A549 treated with ZK216348 at 1 μM for 4 hours (cell line): Measurements from ENCODE around the gene PRELID3B. TPM values are rescaled to one million over a fixed set of nuclear protein-coding genes. Genes with fewer than 3 reads are reported as not detected.

ENCODE experiments used
- total RNA-seq: library from RNA; stranded (reverse); fragments of 200-300 nt; extraction: Qiagen RNA extraction; gene quantifications from 5 replicates; pipeline ENCODE4 v1.2.3, GENCODE V29; 2022; ENCODE audit warnings: low read depth

The PRELID3B gene
- total RNA-seq, result 47.8 to 88.5 TPM (median 63.0 TPM) in 5 replicates

DNA sequence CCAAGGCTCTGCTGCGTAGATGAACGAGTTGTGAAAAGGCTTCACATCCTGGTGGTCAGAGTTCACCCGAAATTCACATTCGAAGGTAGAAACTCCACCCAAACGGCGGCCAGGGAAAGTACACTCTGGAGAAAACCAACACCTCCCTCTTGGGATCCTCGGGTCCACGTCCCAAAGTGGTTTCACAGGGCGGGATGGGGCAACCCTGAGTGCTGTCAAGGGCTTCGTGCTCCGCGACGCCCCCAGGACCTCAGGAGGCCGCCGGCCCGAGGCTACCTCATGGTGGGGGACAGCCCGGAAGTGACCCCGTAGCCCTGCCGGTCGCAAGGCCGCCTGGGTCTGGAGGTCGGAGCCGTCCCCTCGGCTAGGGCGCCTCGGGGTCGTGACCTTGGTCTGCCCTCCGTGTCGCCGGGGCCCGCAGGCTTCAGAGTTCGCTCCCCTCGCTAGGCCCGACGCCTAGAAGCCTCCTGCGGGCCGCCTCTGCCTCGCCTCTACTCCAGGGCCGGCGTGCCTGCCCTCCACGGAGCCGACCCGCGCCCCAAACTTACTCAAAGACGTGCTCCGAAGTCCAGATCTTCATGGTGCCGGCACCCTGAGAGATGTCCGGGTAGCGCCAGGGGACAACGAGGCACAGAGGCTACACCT, at the start of gene PRELID3B:
TSS of gene PRELID3B (minus strand) at position 636 of the 645 bp plus-strand sequence. CDS start at position 580, 56 bp downstream.

DNA sequence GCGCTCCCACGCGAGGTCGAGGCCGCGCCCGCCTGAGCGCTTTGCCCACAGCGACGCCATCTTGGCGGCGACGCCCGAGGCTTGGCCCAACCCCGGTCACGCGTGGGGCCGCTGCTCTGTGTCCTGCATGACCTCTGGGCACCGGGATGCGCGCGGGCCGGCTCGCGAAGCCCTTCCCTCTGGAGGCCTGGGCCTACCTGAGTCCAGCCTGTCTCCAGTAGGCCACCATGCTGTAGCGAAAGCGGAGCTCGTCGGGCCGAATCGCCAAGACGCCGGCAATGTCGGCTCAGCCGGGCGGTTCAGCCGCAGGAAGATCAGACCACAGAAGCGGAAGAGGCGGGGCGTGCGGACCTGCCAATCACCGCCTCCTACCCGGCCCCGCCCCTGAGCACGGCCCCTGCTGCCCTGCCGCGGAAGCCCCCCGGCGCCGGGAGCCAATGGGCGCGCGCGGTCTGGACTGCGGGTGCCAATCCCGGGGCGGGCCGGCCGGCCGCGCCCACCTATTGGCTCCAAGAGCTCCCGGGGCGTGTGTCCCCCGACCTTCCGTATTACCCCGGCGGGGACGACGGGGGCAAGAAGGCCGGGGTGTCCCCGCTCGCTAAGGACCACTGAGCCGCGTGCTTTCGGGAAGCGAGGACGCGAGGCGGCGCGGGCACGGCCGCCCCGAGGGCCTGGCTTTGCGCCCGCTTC, 10.4 kb downstream of the PRELID3B start, which contains the start of gene ATP5F1E:
TSS of gene ATP5F1E (minus strand) at position 313 of the 690 bp plus-strand sequence. CDS start at position 229, 84 bp downstream.

DNA sequence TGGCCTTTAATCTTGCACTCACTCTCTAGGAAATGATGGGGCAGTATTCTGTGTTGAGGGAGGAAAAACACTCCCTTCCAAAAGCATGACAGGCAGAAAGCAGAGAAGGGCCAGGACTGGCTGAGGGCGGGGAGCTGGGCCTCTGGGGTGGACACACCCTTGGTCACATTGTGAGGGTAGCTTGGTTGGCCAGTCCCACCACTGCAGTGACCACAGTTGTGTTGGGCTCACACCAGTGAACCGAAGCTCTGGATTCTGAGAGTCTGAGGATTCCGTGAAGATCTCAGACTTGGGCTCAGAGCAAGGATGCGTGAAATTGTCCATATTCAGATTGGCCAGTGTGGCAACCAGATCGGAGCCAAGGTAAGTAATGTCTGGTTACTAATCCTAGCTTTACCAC, 23.4 kb downstream of the PRELID3B start, which contains the start of gene TUBB1:
TSS of gene TUBB1 (plus strand) at position 213 of the 400 bp plus-strand sequence. CDS start at position 307, 94 bp downstream.

DNA sequence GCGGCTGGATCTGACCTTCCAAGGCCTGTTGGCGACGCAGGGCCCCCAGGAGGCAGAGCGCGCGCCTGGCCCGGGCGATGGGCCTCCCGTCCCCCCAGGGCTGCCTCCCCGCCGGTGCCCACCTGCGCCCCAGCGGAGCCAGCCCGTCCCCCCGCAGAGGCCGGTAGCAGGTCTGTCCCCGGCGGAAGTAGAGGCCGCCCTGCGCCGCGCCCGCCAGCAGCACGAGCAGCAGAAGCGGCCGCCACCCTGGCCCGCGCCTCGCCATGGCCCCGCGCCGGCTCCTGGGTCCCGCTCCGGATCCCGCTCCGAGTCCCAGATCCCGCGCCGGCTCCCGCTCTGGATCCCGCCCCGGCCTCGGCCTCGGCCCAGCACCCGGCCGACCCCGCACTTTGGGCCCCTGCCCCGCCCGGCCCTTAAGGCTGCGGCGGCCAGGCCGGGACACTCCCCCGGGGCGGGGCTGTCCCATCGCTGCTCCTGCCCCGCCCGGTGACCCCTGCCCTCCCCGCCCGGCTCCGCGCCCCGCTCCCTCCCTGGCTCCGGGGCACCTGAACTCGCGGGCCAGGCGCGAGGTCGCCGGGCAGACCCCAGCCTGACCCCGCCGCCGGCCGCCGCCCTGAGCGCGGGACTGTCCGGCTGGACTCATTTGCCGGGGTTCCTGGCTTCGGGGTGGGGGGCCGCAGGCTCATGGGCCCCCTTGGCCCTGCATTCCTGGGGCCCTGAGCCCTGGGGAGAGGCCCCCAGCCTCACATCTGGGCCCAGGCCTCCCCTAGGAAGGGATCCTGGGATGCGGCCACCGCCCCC, 35.5 kb downstream of the PRELID3B start, which contains the start of gene CTSZ:
TSS of gene CTSZ (minus strand) at position 391 of the 801 bp plus-strand sequence. CDS start at position 265, 126 bp downstream.

Other genes starting within 250 kb of the PRELID3B start
- not detected in 5 replicates for gene GNAS-AS1, start 191.9 kb downstream of the PRELID3B start, total RNA-seq
- gene GNAS, start 190.1 kb downstream of the PRELID3B start, total RNA-seq, result 611 to 774 TPM (median 699 TPM) in 5 replicates
- 41.1 to 49.6 TPM (median 46.2 TPM) in 5 replicates for gene NELFCD, start 61.5 kb downstream of the PRELID3B start, total RNA-seq
- 131 to 201 TPM (median 187 TPM) in 5 replicates for gene CTSZ, start 35.5 kb downstream of the PRELID3B start, total RNA-seq
- gene TUBB1, start 23.4 kb downstream of the PRELID3B start, total RNA-seq, result not detected in 5 replicates
- 83.2 to 171 TPM (median 93.9 TPM) in 5 replicates for gene ATP5F1E, start 10.5 kb downstream of the PRELID3B start, total RNA-seq
- gene ZNF831, start 121.0 kb upstream of the PRELID3B start, total RNA-seq, result not detected in 5 replicates